GM12891 (cell line): Measurements from ENCODE around the gene EPAS1.

Experiments
- DNase-seq: peaks from one replicate; pipeline ENCODE4 v3.0.0; 2011; ENCODE audit warnings: low spot score; ENCODE audit not compliant: insufficient read length
- FAIRE-seq: peaks from 2 replicates; lab custom pipeline; 2011; peaks lifted over from hg19 to GRCh38; lab: Jason Lieb, UNC
- PAX5 ChIP-seq: IDR thresholded peaks from 2 replicates; pipeline ENCODE4 v1.6.1; 2011; ENCODE audit warnings: low read length, moderate library complexity, mild to moderate bottlenecking; ENCODE audit not compliant: insufficient read depth, severe bottlenecking
- POLR2A ChIP-seq: IDR thresholded peaks from 2 replicates; pipeline ENCODE4 v1.6.1; 2011; ENCODE audit warnings: low read depth, low read length, control low read depth
- POLR2AphosphoS5 ChIP-seq: IDR thresholded peaks from 2 replicates; pipeline ENCODE4 v1.6.1; 2011; ENCODE audit warnings: low read depth, low read length, control low read depth
- POU2F2 ChIP-seq: IDR thresholded peaks from 2 replicates; pipeline ENCODE4 v1.6.1; 2011; ENCODE audit warnings: low read depth, mild to moderate bottlenecking, control low read depth, low read length, moderate library complexity
- SPI1 ChIP-seq: IDR thresholded peaks from 2 replicates; pipeline ENCODE4 v1.6.1; 2011; ENCODE audit warnings: low read depth, low read length, control low read depth
- TAF1 ChIP-seq: IDR thresholded peaks from 2 replicates; pipeline ENCODE4 v1.6.1; 2011; ENCODE audit warnings: low read depth, low read length, control low read depth

The EPAS1 gene

GRCh38 chr2:46409756-46410155 is 112.5 kb downstream of the EPAS1 start:
- DNase-seq (no peak), FAIRE-seq (no peak)
- no peak for TF ChIP-seq POLR2A

GRCh38 chr2:46410273-46411244 is 113.4 kb downstream of the EPAS1 start:
- FAIRE-seq, result no peak
- no peak for TF ChIP-seq SPI1
- no peak for DNase-seq

- DNase-seq (no peak), FAIRE-seq (no peak)
Measured at GRCh38 chr2:46411245-46411641, 114.0 kb downstream of the EPAS1 start.

GRCh38 chr2:46411985-46412384 is 114.8 kb downstream of the EPAS1 start:
- TF ChIP-seq POLR2AphosphoS5 (no peak), PAX5 (no peak), POLR2A (no peak), POU2F2 (no peak), SPI1 (no peak), TAF1 (no peak)
- FAIRE-seq (no peak), DNase-seq (no peak)

More at GRCh38 chr2:46411245-46411641, 114.0 kb downstream of the EPAS1 start:
- TF ChIP-seq TAF1 (no peak), POLR2A (no peak), POU2F2 (no peak)

- no peak for TF ChIP-seq POU2F2
- no peak for TF ChIP-seq PAX5
- no peak for TF ChIP-seq POLR2AphosphoS5
- no peak for TF ChIP-seq POLR2A
- no peak for TF ChIP-seq TAF1
- no peak for TF ChIP-seq SPI1
- no peak for DNase-seq
- FAIRE-seq, result no peak
Measured at GRCh38 chr2:46413111-46413510, 115.9 kb downstream of the EPAS1 start.

GRCh38 chr2:46413631-46414030 is 116.4 kb downstream of the EPAS1 start:
- DNase-seq (no peak), FAIRE-seq (no peak)
- no peak for TF ChIP-seq SPI1
- TF ChIP-seq PAX5, result no peak
- TF ChIP-seq POLR2AphosphoS5, result no peak
- TF ChIP-seq POLR2A, result no peak
- TF ChIP-seq POU2F2, result no peak
- TF ChIP-seq TAF1, result no peak

GRCh38 chr2:46414701-46415100 is 117.5 kb downstream of the EPAS1 start:
- DNase-seq (no peak), FAIRE-seq (no peak)
- TF ChIP-seq SPI1 (no peak), PAX5 (no peak), POLR2A (no peak), POU2F2 (no peak), POLR2AphosphoS5 (no peak)

- FAIRE-seq (no peak), DNase-seq (no peak)
- no peak for TF ChIP-seq POU2F2
- no peak for TF ChIP-seq TAF1
- TF ChIP-seq POLR2A, result no peak
- no peak for TF ChIP-seq POLR2AphosphoS5
- no peak for TF ChIP-seq SPI1
- no peak for TF ChIP-seq PAX5
Measured at GRCh38 chr2:46416280-46416679, 119.1 kb downstream of the EPAS1 start.

- TF ChIP-seq POLR2A (no peak), POU2F2 (no peak), TAF1 (no peak)
- FAIRE-seq (no peak), DNase-seq (no peak)
Measured at GRCh38 chr2:46416739-46417403, 119.7 kb downstream of the EPAS1 start.

- FAIRE-seq (no peak), DNase-seq (no peak)
- TF ChIP-seq TAF1 (no peak), POU2F2 (no peak), POLR2AphosphoS5 (no peak), SPI1 (no peak), POLR2A (no peak), PAX5 (no peak)
Measured at GRCh38 chr2:46420945-46421344, 123.7 kb downstream of the EPAS1 start.
